Omental fat pad (tissue), 4 donors: ENCODE data around the gene C2orf15. TPM values are rescaled to one million over a fixed set of nuclear protein-coding genes. Genes with fewer than 3 reads are reported as not detected.
"Not testable (repeated sequence)": the region's sequence is repeated elsewhere in the genome, so short reads cannot be mapped to it uniquely, and the experiment has no call there.

Source experiments
- ATAC-seq: fragments of 150-250 bp; one replicate; pipeline ENCODE4 v1.9.1; 2016; ENCODE audit warnings: mild to moderate bottlenecking, moderate library complexity; ENCODE audit not compliant: low FRiP score
- DNase-seq: peaks from one replicate; pipeline ENCODE4 v3.0.0-alpha.2; 2019; ENCODE audit warnings: low spot score
- CTCF ChIP-seq, 3 donors: fragments of 450-650 bp; IDR thresholded peaks; one replicate each; pipeline ENCODE4 v1.5.1; 2016 to 2017; ENCODE audit warnings: antibody characterized with exemption in 3 of 3, mild to moderate bottlenecking in 3 of 3, moderate library complexity in 2 of 3
- total RNA-seq, 4 donors: library from RNA; depleted of rRNA; stranded (reverse); fragments of >200 nt; gene quantifications; one replicate each; pipeline ENCODE4 v1.1.0, GENCODE V29; 2016

C2orf15 gene
- total RNA-seq, 4 donors from 2014 or later, result 0.69 to 1.3 (median 0.95) TPM; not detected in 1

- DNase-seq, result no peak
- ATAC-seq, result no peak
- no peak for TF ChIP-seq CTCF (IDR thresholded peaks at IDR 0.05)
Measured at GRCh38 chr2:99111945-99112344, 29.6 kb upstream of the C2orf15 start.

- no peak for DNase-seq
- ATAC-seq, result no peak
- TF ChIP-seq CTCF (IDR thresholded peaks at IDR 0.05), result no peak
Measured at GRCh38 chr2:99112617-99113016, 28.9 kb upstream of the C2orf15 start.

- DNase-seq, result no peak
- ATAC-seq, result no peak
- TF ChIP-seq CTCF (IDR thresholded peaks at IDR 0.05), result no peak
Measured at GRCh38 chr2:99127981-99128380, 13.5 kb upstream of the C2orf15 start.

- not testable (repeated sequence) for ATAC-seq, DNase-seq
Measured at GRCh38 chr2:99135044-99135556, 6.4 kb upstream of the C2orf15 start.

GRCh38 chr2:99139003-99139402 is 2.5 kb upstream of the C2orf15 start:
- ATAC-seq (no peak), DNase-seq (no peak)
- TF ChIP-seq CTCF (IDR thresholded peaks at IDR 0.05), result no peak

- ATAC-seq, result no peak
- no peak for DNase-seq
Measured at GRCh38 chr2:99140056-99140859, 1.2 kb upstream of the C2orf15 start.

GRCh38 chr2:99140860-99141109 is 722 bp upstream of the C2orf15 start:
- TF ChIP-seq CTCF (IDR thresholded peaks at IDR 0.05), result no peak
- ATAC-seq (peak; percentile 70), DNase-seq (no peak)

More at GRCh38 chr2:99140056-99140859, 1.2 kb upstream of the C2orf15 start:
- TF ChIP-seq CTCF (IDR thresholded peaks at IDR 0.05), result no peak
